ENCODE measurements around the gene GRK5.

Gene GRK5

DNA sequence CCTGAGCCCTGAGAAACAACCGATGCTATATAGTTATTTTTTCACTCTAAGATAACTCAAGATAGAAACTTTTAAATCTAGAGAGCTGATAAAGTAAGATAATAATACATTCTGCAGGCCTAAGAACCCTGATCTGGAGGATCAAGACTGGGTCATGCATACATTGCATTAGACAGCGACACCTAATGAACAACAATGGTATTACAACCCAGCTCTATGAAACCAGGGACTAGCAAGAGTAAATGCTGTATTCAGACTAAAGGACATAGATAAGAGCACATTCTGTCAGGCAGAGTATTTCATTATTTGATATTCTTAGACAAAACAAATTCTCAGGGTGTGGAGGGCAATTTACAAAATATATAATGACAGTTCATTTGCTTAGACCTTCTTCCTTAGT is 148.6 kb downstream of the GRK5 start:
- TF ChIP-seq, protein P1, sequence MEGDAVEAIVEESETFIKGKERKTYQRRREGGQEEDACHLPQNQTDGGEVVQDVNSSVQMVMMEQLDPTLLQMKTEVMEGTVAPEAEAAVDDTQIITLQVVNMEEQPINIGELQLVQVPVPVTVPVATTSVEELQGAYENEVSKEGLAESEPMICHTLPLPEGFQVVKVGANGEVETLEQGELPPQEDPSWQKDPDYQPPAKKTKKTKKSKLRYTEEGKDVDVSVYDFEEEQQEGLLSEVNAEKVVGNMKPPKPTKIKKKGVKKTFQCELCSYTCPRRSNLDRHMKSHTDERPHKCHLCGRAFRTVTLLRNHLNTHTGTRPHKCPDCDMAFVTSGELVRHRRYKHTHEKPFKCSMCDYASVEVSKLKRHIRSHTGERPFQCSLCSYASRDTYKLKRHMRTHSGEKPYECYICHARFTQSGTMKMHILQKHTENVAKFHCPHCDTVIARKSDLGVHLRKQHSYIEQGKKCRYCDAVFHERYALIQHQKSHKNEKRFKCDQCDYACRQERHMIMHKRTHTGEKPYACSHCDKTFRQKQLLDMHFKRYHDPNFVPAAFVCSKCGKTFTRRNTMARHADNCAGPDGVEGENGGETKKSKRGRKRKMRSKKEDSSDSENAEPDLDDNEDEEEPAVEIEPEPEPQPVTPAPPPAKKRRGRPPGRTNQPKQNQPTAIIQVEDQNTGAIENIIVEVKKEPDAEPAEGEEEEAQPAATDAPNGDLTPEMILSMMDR (IDR thresholded peaks at IDR 0.05), result peak; percentile 54
- no peak overlapping the region for H3K4me3 ChIP-seq (ENCODE audit: low read depth in 1 of 2, low read length in 1 of 2)
- no peaks in the 10 kb centered on the region for H3K36me3 ChIP-seq
- no peaks in the 10 kb centered on the region for H3K27me3 ChIP-seq
- no peaks in the 10 kb centered on the region for H3K9me3 ChIP-seq
- H3K4me1 ChIP-seq (ENCODE audit: control insufficient read depth in 1 of 2, insufficient read depth in 1 of 2, low read depth in 1 of 2, low read length in 1 of 2), result no peaks in the 10 kb centered on the region
- H3K27ac ChIP-seq, result no peak overlapping the region

DNA sequence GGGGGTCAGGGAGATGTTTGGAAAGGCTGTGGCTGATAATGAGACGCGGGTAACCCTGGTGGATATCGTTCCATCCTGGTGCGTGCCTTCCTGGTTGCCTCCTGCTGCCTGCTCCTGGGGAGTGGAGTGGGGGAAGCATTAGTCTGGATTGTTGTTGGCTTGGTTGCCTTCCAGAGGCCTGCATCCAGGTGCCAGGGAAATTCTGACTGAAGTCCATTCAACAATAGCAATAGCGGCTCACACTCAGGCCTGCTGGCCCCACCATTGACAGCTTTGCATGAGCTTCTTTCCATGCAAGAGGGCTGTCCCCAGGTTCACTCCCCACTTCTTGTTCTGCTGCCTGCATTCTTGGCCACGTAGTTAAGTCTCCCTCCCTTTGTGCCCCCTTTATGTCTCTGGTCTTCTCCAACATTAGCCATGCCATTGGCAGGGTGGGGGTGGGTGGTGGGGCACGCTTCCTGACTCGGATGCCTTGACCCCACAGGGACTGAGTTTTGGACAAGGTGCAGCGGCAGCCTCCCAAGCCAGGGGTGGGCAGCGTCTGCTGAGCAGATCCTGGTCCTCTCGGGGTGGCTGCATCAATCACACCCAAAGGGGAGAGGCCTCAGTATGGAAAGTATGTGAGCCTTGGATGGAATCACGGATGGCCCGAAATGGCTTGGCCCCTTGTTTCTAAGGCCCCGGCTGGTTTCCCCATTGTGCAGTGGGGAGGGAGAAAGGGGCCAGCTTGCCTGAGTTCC is 150.2 kb downstream of the GRK5 start:
- Histone ChIP-seq H3K4me1 (ENCODE audit: control insufficient read depth in 1 of 2, insufficient read depth in 1 of 2, low read depth in 1 of 2, low read length in 1 of 2) (no peaks in the 10 kb centered on the region), H3K27me3 (no peaks in the 10 kb centered on the region), H3K27ac (no peak overlapping the region), H3K9me3 (no peaks in the 10 kb centered on the region), H3K36me3 (no peaks in the 10 kb centered on the region), H3K4me3 (ENCODE audit: low read depth in 1 of 2, low read length in 1 of 2) (no peak overlapping the region)
- TF ChIP-seq, protein P1 (IDR thresholded peaks at IDR 0.05), result no peak

DNA sequence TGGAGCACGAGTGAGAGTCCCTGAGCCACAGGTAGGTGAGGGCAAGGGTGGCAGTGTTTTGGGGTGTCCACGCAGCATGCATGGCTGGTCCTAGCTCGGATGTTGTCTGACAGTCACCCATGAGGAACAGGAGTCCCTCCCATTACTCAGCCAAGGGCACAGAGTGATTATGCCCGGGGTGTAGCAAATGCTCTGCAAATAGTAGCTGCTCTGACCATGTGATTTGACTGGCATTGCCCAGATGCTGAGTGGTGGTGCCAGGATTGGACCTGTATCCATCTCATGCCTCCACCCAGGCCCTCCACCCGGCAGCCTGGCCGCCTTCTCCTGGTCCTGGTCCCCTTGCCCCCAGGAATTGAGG is 150.8 kb downstream of the GRK5 start:
- Histone ChIP-seq H3K36me3 (no peaks in the 10 kb centered on the region), H3K4me1 (ENCODE audit: control insufficient read depth in 1 of 2, insufficient read depth in 1 of 2, low read depth in 1 of 2, low read length in 1 of 2) (no peaks in the 10 kb centered on the region), H3K4me3 (ENCODE audit: low read depth in 1 of 2, low read length in 1 of 2) (no peak overlapping the region), H3K27ac (no peak overlapping the region), H3K9me3 (no peaks in the 10 kb centered on the region), H3K27me3 (no peaks in the 10 kb centered on the region)
- TF ChIP-seq, protein P1 (IDR thresholded peaks at IDR 0.05), result no peak

DNA sequence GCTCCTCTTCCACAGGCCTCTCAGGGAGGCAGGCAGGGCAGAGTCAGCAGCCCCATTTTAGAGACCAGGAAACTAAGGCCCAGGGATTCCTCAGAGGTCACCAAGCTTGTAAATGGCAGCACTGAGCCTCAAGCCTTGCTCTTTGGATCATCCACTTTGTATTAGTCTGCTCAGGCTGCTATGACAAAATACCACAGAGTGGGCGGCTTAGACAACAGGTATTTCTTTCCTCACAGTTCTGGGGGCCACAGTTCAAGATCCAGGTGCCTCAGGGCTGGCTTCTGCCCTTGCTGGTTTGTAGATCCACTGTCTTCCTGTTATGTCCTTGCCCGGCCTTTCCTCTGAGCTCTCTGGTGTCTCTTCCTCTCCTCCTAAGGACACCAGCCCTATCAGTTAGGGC is 151.2 kb downstream of the GRK5 start:
- TF ChIP-seq, protein P1 (IDR thresholded peaks at IDR 0.05), result no peak
- no peaks in the 10 kb centered on the region for H3K27me3 ChIP-seq
- H3K4me1 ChIP-seq (ENCODE audit: control insufficient read depth in 1 of 2, insufficient read depth in 1 of 2, low read depth in 1 of 2, low read length in 1 of 2), result no peaks in the 10 kb centered on the region
- no peak overlapping the region for H3K4me3 ChIP-seq (ENCODE audit: low read depth in 1 of 2, low read length in 1 of 2)
- H3K27ac ChIP-seq, result no peak overlapping the region
- no peaks in the 10 kb centered on the region for H3K36me3 ChIP-seq
- no peaks in the 10 kb centered on the region for H3K9me3 ChIP-seq

DNA sequence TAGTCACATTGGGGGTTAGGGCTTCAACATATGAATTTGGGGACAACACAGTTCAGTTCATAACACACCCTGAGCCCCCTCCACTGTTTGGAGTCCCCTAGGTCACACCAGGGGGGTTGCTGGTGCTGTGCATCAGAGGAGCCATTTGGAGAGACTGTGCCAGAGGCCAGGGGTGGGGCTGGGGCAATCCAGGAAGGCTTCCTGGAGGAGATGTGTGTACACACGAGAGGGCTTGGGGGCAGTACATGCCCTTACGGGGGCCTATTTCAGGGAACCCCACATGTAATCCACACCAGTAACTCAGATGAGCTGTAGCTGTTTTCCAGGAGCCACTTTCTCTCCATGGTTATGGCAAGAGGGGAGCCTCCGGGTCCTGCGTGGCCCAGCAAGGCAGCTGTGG is 151.7 kb downstream of the GRK5 start:
- Histone ChIP-seq H3K9me3 (no peaks in the 10 kb centered on the region), H3K4me3 (ENCODE audit: low read depth in 1 of 2, low read length in 1 of 2) (no peak overlapping the region), H3K27ac (no peak overlapping the region), H3K36me3 (no peaks in the 10 kb centered on the region), H3K27me3 (no peaks in the 10 kb centered on the region), H3K4me1 (ENCODE audit: control insufficient read depth in 1 of 2, insufficient read depth in 1 of 2, low read depth in 1 of 2, low read length in 1 of 2) (no peaks in the 10 kb centered on the region)
- TF ChIP-seq, protein P1 (IDR thresholded peaks at IDR 0.05), result no peak

All from neutrophil (primary cell).